GM23338 (cell line): Measurements from ENCODE around the gene DCP2. TPM values are rescaled to one million over a fixed set of nuclear protein-coding genes. Genes with fewer than 3 reads are reported as not detected.

Experiments
- ATAC-seq: fragments of 200-7000 bp; cut with Tn5 transposase; 3 replicates; pipeline ENCODE4 v1.9.1; 2020
- DNase-seq: peaks from one replicate; pipeline ENCODE4 v3.0.0-alpha.2; 2015; ENCODE audit warnings: low spot score
- H2AFZ ChIP-seq: fragments of 200-600 bp; sonication (generic); 2 replicates; pipeline ENCODE4 v1.8.0; 2016; ENCODE audit warnings: antibody characterized with exemption, mild to moderate bottlenecking, moderate library complexity
- H3F3A ChIP-seq: fragments of 200-600 bp; sonication (generic); replicated peaks from 2 replicates; pipeline ENCODE4 v1.8.0; 2017; ENCODE audit warnings: antibody characterized with exemption, mixed run types, low read depth
- H3K27ac ChIP-seq: fragments of 200-600 bp; sonication (generic); 2 replicates; pipeline ENCODE4 v1.6.1; 2016; ENCODE audit warnings: low read depth
- H3K27me3 ChIP-seq: fragments of 200-600 bp; sonication (generic); 2 replicates; pipeline ENCODE4 v1.8.0; 2016; ENCODE audit warnings: mild to moderate bottlenecking, mixed run types, moderate library complexity; ENCODE audit not compliant: insufficient read depth
- H3K36me3 ChIP-seq: fragments of 200-600 bp; sonication (generic); 2 replicates; pipeline ENCODE4 v1.8.0; 2016; ENCODE audit warnings: mild to moderate bottlenecking; ENCODE audit not compliant: insufficient read depth
- H3K4me1 ChIP-seq: fragments of 200-600 bp; sonication (generic); 2 replicates; pipeline ENCODE4 v1.8.0; 2016; ENCODE audit warnings: mild to moderate bottlenecking, moderate library complexity; ENCODE audit not compliant: insufficient read depth
- H3K4me2 ChIP-seq: fragments of 200-600 bp; sonication (generic); 2 replicates; pipeline ENCODE4 v1.7.1; 2017; ENCODE audit warnings: mixed run types
- H3K4me3 ChIP-seq: fragments of 200-600 bp; sonication (generic); 2 replicates; pipeline ENCODE4 v1.6.1; 2016; ENCODE audit warnings: mixed run types
- H3K79me2 ChIP-seq: fragments of 200-600 bp; sonication (generic); replicated peaks from 2 replicates; pipeline ENCODE4 v1.8.0; 2017; ENCODE audit warnings: mild to moderate bottlenecking; ENCODE audit not compliant: insufficient read depth
- H3K9me2 ChIP-seq: fragments of 200-600 bp; sonication (generic); 2 replicates; pipeline ENCODE4 v1.8.0; 2017; ENCODE audit not compliant: insufficient read depth
- H4K20me1 ChIP-seq: fragments of 200-600 bp; sonication (generic); replicated peaks from 2 replicates; pipeline ENCODE4 v1.8.0; 2017; ENCODE audit warnings: mild to moderate bottlenecking; ENCODE audit not compliant: insufficient read depth
- H3K27ac Mint-ChIP-seq: 2 replicates; pipeline ENCODE4 v1.8.0; 2020; ENCODE audit warnings: inconsistent platforms, mild to moderate bottlenecking, moderate library complexity, mixed read lengths
- H3K27me3 Mint-ChIP-seq: 3 replicates; pipeline ENCODE4 v1.8.0; 2022; ENCODE audit warnings: low read depth, mild to moderate bottlenecking, moderate library complexity, mixed read lengths, inconsistent platforms; ENCODE audit not compliant: insufficient read depth, poor library complexity
- H3K36me3 Mint-ChIP-seq: 3 replicates; pipeline ENCODE4 v1.8.0; 2021; ENCODE audit warnings: low read depth, mild to moderate bottlenecking, inconsistent platforms, moderate library complexity, mixed read lengths
- H3K4me1 Mint-ChIP-seq: 3 replicates; pipeline ENCODE4 v1.8.0; 2020; ENCODE audit warnings: mild to moderate bottlenecking, inconsistent platforms, mixed read lengths
- H3K4me3 Mint-ChIP-seq: 3 replicates; pipeline ENCODE4 v1.8.0; 2021; ENCODE audit warnings: moderate library complexity, mild to moderate bottlenecking, inconsistent platforms, mixed read lengths
- H3K9me3 Mint-ChIP-seq: 3 replicates; pipeline ENCODE4 v1.8.0; 2020; ENCODE audit warnings: moderate library complexity, mild to moderate bottlenecking, inconsistent platforms, mixed read lengths
- EZH2 ChIP-seq: fragments of 200-600 bp; sonication (generic); IDR thresholded peaks from one replicate; pipeline ENCODE4 v1.8.0; 2017; ENCODE audit warnings: antibody characterized with exemption, mild to moderate bottlenecking, low read depth; ENCODE audit not compliant: unreplicated experiment
- EZH2phosphoT487 ChIP-seq: fragments of 200-600 bp; sonication (generic); IDR thresholded peaks from one replicate; pipeline ENCODE4 v1.8.1; 2018; ENCODE audit warnings: antibody characterized with exemption; ENCODE audit not compliant: unreplicated experiment
- JUNB ChIP-seq: IDR thresholded peaks from one replicate; pipeline ENCODE4 v1.6.1; 2016; ENCODE audit warnings: antibody characterized with exemption; ENCODE audit not compliant: unreplicated experiment
- NANOG ChIP-seq: IDR thresholded peaks from 2 replicates; pipeline ENCODE4 v1.6.1; 2016; ENCODE audit warnings: antibody characterized with exemption, borderline replicate concordance
- POLR2AphosphoS5 ChIP-seq: IDR thresholded peaks from 2 replicates; pipeline ENCODE4 v1.6.1; 2016; ENCODE audit warnings: antibody characterized with exemption, low read depth
- STAT1 ChIP-seq: IDR thresholded peaks from one replicate; pipeline ENCODE4 v1.6.1; 2016; ENCODE audit warnings: antibody characterized with exemption; ENCODE audit not compliant: unreplicated experiment
- ZNF114 ChIP-seq: fragments of 250-450 bp; sonication (Bioruptor Pico); IDR thresholded peaks from 2 replicates; pipeline ENCODE4 v1.5.0; 2020; ENCODE audit warnings: mild to moderate bottlenecking, moderate library complexity
- ZNF331 ChIP-seq: fragments of 250-450 bp; sonication (Bioruptor Pico); IDR thresholded peaks from 2 replicates; pipeline ENCODE4 v1.5.0; 2020; ENCODE audit warnings: low read depth, mild to moderate bottlenecking, moderate library complexity
- polyA plus RNA-seq: library from polyadenylated mRNA; unstranded; fragments of >200 nt; fragmentation: Nextera tagmentation; extraction: Ambion mirVana; gene quantifications from 2 replicates; pipeline ENCODE4 v1.2.1, GENCODE V29; 2016
- total RNA-seq: library from RNA; depleted of rRNA; stranded (reverse); fragments of >200 nt; shearing (Covaris generic); gene quantifications from 2 replicates; pipeline ENCODE4 v1.2.3, GENCODE V29; 2014
- TF ChIP-seq, protein P1 (sequence below), 2 experiments: fragments of 200-600 bp in 1 of 2; sonication (generic) in 1 of 2; conservative IDR thresholded peaks; 2 replicates each; pipeline versions ENCODE4 v1.5.1 to v1.6.1; 2016 to 2017; ENCODE audit warnings: antibody characterized with exemption in 2 of 2, low read depth in 2 of 2, mild to moderate bottlenecking in 2 of 2, moderate library complexity in 1 of 2
- TF ChIP-seq, protein P2 (sequence below): IDR thresholded peaks from 2 replicates; pipeline ENCODE4 v1.6.1; 2016; ENCODE audit warnings: antibody characterized with exemption

Gene DCP2
- total and polyA plus RNA-seq, 2 experiments from 2014 or later = 96.6 to 165 TPM

DNA sequence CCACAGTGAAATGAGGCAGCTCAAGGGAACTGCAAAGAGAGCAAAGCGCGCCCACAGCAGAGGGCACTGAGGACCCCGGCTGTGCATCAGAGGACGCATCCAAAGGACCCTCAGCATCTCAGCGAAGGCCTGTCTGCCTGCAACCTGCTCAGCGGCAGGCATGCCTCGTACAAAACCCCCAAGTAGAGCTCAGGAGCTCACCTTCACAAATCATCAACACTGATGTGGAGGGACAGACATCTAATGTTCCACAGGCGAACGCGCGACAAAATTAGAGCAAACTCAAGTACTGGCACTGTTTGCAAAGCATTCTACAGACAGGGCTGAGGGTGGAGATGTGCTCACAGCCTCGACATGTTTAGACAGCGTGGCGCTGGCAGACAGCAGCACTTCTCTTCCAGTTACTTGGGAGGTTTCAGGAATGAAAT, 81.0 kb downstream of the DCP2 start:
- H3K9me3 Mint-ChIP-seq = no peaks in the 10 kb centered on the region
- no peak overlapping the region for H3K27ac Mint-ChIP-seq
- H3K27me3 Mint-ChIP-seq = peaks cover 8% of the 10 kb centered on the region
- H3K4me1 ChIP-seq = no peaks in the 10 kb centered on the region
- H3K36me3 ChIP-seq = no peaks in the 10 kb centered on the region
- no peak for TF ChIP-seq EZH2phosphoT487
- TF ChIP-seq, protein P1, sequence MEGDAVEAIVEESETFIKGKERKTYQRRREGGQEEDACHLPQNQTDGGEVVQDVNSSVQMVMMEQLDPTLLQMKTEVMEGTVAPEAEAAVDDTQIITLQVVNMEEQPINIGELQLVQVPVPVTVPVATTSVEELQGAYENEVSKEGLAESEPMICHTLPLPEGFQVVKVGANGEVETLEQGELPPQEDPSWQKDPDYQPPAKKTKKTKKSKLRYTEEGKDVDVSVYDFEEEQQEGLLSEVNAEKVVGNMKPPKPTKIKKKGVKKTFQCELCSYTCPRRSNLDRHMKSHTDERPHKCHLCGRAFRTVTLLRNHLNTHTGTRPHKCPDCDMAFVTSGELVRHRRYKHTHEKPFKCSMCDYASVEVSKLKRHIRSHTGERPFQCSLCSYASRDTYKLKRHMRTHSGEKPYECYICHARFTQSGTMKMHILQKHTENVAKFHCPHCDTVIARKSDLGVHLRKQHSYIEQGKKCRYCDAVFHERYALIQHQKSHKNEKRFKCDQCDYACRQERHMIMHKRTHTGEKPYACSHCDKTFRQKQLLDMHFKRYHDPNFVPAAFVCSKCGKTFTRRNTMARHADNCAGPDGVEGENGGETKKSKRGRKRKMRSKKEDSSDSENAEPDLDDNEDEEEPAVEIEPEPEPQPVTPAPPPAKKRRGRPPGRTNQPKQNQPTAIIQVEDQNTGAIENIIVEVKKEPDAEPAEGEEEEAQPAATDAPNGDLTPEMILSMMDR (conservative IDR thresholded peaks at IDR 0.05; ENCODE audit: low read depth in 2 of 2) = peak; percentile 18 to 50; a peak in 3 of 4 replicates
- peaks cover 20% of the 10 kb centered on the region for H3K4me1 Mint-ChIP-seq
- H3K36me3 Mint-ChIP-seq = peaks cover 9% of the 10 kb centered on the region; the same call in 2 of the 3 replicates
- H3K9me2 ChIP-seq = no peaks in the 10 kb centered on the region
- peak; percentile 47 for DNase-seq
- no peak overlapping the region for H2AFZ ChIP-seq
- ATAC-seq = peak; percentile 71
- no peaks in the 10 kb centered on the region for H3K79me2 ChIP-seq
- H3K4me3 Mint-ChIP-seq = no peak overlapping the region
- H3K4me2 ChIP-seq = no peak overlapping the region
- no peaks in the 10 kb centered on the region for H4K20me1 ChIP-seq
- H3K27ac ChIP-seq = peak overlapping the region; percentile 63; the same call in 1 of the 2 replicates
- 0 out of 2 replicates have a peak, but pooled peaks cover 3% of the 10 kb centered on the region for H3F3A ChIP-seq
- no peaks in the 10 kb centered on the region for H3K27me3 ChIP-seq
- no peak overlapping the region for H3K4me3 ChIP-seq

DNA sequence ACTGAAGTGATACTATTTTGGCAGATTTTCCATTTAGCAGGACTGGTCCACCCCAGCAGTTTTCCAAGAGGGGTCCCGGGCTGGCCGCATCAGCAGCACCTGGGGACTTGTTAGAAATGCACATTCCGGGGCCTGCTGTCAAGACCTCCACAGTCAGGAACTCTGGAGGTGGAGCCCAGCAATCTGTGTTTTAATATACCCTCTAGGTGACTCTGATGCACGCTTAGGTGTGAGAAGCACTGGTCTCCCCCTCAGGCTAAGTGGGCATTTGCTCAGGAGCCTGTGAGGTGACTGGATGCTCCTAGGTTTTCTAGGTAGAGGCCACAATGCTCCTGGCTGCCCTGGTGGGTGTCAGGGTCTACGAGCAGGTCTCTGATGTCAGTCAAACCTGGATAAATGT, 81.7 kb downstream of the DCP2 start:
- H3K4me1 ChIP-seq = no peaks in the 10 kb centered on the region
- Mint-ChIP-seq H3K36me3 (peaks cover 12% of the 10 kb centered on the region; the same call in 1 of the 3 replicates), H3K27ac (no peak overlapping the region), H3K9me3 (no peaks in the 10 kb centered on the region; the same call in 2 of the 3 replicates), H3K4me3 (no peak overlapping the region), H3K27me3 (peaks cover 8% of the 10 kb centered on the region), H3K4me1 (peaks cover 17% of the 10 kb centered on the region)
- H3K79me2 ChIP-seq = no peaks in the 10 kb centered on the region
- H3F3A ChIP-seq = 0 out of 2 replicates have a peak, but pooled peaks cover 3% of the 10 kb centered on the region
- no peaks in the 10 kb centered on the region for H4K20me1 ChIP-seq
- H3K27ac ChIP-seq = no peak overlapping the region
- H3K4me2 ChIP-seq = no peak overlapping the region
- H3K36me3 ChIP-seq = no peaks in the 10 kb centered on the region
- H3K9me2 ChIP-seq = no peaks in the 10 kb centered on the region
- H2AFZ ChIP-seq = no peak overlapping the region
- no peak overlapping the region for H3K4me3 ChIP-seq
- no peaks in the 10 kb centered on the region for H3K27me3 ChIP-seq
- DNase-seq (peak; percentile 64), ATAC-seq (peak; percentile 18; the same call in 2 of the 3 replicates)
- TF ChIP-seq EZH2 (no peak), POLR2AphosphoS5 (no peak), NANOG (no peak), ZNF114 (CRISPR knock-in tag) (no peak), EZH2phosphoT487 (no peak), JUNB (no peak), ZNF331 (CRISPR knock-in tag) (no peak), STAT1 (no peak)
- TF ChIP-seq, protein P1 (conservative IDR thresholded peaks at IDR 0.05; ENCODE audit: low read depth in 2 of 2) = no peak
- TF ChIP-seq, protein P2, sequence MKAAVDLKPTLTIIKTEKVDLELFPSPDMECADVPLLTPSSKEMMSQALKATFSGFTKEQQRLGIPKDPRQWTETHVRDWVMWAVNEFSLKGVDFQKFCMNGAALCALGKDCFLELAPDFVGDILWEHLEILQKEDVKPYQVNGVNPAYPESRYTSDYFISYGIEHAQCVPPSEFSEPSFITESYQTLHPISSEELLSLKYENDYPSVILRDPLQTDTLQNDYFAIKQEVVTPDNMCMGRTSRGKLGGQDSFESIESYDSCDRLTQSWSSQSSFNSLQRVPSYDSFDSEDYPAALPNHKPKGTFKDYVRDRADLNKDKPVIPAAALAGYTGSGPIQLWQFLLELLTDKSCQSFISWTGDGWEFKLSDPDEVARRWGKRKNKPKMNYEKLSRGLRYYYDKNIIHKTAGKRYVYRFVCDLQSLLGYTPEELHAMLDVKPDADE = no peak
